B cell (primary cell): Measurements from ENCODE around the gene RAB9A.

Experiments
- EZH2 ChIP-seq: IDR thresholded peaks from 2 replicates; pipeline ENCODE4 v1.6.1; 2012; ENCODE audit warnings: borderline replicate concordance, low read depth, mild to moderate bottlenecking, moderate library complexity, low read length; ENCODE audit not compliant: insufficient read depth, poor library complexity, severe bottlenecking
- TF ChIP-seq, protein P1 (sequence below): fragments of 200-600 bp; IDR thresholded peaks from one replicate; pipeline ENCODE4 v1.8.0; 2022; ENCODE audit warnings: antibody characterized with exemption, mild to moderate bottlenecking

DNA sequence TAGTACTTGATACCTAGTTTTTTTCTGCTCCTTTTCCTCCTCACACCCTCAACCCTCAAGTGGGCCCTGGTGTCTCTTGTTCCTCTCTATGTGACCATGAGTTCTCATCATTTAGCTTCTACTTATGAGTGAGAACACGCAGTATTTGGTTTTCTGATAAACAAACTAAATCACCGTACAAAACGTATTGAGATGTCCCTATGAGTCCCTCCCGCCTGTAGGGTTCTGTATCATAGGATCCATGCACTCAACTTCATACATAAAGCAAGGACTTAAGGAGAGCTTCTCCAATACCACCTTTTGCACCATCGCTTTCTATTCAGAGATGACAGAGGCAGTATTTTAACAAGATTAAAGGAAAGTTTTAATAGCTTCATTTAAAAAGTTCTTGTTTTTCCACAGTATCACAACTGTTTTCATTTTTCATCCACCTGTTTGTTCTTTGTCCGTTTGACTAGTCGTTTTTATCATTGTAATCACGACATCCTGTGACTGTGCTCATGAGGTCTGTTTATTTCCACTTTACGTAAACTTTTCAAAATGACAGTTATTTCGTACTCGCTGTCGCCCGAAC is 457 bp upstream of the RAB9A start:
- TF ChIP-seq, protein P1, sequence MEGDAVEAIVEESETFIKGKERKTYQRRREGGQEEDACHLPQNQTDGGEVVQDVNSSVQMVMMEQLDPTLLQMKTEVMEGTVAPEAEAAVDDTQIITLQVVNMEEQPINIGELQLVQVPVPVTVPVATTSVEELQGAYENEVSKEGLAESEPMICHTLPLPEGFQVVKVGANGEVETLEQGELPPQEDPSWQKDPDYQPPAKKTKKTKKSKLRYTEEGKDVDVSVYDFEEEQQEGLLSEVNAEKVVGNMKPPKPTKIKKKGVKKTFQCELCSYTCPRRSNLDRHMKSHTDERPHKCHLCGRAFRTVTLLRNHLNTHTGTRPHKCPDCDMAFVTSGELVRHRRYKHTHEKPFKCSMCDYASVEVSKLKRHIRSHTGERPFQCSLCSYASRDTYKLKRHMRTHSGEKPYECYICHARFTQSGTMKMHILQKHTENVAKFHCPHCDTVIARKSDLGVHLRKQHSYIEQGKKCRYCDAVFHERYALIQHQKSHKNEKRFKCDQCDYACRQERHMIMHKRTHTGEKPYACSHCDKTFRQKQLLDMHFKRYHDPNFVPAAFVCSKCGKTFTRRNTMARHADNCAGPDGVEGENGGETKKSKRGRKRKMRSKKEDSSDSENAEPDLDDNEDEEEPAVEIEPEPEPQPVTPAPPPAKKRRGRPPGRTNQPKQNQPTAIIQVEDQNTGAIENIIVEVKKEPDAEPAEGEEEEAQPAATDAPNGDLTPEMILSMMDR, result no peak
- TF ChIP-seq EZH2, result no peak
